Measurements from ENCODE around the gene MYO5B.

MYO5B gene

DNA sequence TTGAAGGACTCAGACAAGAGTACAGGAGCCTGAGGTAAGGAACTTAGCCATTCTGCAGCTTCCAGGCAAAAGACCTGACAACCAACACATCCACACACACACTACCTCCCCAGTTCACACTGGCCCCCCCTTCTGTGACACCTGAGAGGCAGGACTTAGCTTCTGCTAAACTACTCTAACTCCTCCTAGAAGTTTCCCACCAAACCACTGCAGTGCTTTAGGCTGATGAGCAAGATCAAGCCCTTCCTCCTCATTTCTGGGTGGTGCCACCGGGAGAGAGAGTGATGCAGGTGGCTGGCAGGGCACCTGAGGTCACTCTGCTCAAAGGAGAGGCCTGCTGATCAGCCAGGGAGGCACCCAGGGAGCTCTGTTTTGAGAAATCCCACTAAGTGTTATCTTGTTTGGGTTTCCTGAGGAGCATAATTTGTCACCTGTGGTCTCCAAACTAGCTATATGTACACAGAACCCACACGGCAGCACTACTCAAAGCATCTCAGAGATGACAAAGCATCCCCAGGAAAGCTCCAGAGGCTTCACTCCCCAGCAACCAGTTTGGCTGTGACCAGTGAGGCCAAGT is 188.4 kb downstream of the MYO5B start:
- no peak for DNase-seq

DNA sequence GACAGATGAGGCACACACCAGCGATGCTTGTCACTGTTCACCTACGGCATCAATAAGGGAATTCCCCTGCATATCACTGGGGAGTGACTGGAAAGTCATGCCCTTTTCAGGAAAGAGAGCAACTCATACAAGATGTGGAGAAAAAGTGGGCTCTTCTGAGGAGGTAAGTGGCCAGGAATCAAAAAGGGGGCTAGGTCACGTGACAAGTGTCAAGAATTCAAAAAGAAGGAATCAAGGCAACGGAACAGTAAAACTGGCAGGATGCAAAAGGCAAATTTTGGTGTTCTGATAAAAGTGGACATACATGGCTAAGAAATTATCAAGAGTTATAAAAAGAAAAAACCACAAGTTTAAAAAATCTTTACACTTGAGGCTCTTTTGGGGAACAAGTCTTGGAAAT is 190.9 kb downstream of the MYO5B start:
- no peak for DNase-seq

GRCh38 chr18:50002781-50003180 is 192.2 kb downstream of the MYO5B start:
- no peak for DNase-seq

DNA sequence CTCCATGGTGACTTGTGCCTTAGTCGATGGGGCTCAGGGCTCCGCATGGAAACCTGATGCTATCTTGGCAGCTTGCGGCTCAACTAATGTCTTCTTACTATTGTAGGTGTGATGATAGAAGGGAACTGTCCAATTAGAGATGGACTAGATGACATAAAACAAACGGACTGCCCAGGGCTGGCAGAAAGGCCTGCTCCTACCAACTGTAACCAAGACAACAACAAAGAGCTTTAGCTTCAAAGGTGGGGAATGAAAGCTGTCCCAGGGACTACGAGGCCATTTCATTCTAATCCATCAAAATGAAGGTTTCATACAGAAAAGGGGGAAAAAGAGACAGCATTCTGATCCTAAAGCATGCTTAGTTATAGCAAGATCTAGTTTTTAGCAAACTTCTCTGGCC is 194.7 kb downstream of the MYO5B start:
- DNase-seq: no peak

DNA sequence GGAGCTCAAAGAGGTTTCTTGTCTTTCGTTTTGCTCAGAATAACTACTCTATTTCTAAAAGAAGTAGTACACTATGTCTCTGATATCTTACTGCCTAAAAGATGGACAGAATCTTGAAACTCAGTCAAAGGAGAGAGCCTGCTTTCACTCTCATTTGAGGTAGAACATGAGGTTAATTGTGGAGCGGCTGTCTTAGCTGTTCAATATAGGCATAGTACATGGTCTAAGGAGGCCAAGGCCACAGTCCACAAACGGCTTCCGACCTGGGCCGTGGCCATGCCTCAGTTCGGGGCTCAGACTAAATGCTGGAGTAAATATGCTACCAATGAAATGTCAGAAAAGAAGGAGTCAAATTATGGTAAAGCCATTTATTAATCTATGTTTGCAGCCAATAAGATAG is 195.8 kb downstream of the MYO5B start:
- no peak for DNase-seq

DNA sequence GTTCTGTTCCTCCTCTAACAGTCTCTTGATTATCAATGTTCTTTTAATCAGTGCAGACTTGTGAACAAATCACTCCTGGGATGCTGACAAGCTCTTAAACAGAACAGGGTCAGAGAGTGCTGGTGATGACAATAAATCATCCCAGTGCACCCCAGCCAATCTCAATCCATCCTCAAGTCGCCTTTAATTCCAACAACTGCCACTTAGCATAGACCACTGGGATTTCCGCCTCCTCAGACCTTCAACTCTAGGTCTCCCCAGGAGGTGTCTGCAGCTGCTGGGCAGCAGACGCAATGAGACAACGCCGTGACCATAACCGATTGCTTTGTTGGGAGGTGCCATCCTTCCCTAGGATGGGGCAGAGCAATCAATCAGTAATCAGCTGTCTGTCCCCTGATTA is 197.4 kb downstream of the MYO5B start:
- DNase-seq: no peak

GRCh38 chr18:49994410-49994809 is 200.5 kb downstream of the MYO5B start:
- no peak for DNase-seq

DNA sequence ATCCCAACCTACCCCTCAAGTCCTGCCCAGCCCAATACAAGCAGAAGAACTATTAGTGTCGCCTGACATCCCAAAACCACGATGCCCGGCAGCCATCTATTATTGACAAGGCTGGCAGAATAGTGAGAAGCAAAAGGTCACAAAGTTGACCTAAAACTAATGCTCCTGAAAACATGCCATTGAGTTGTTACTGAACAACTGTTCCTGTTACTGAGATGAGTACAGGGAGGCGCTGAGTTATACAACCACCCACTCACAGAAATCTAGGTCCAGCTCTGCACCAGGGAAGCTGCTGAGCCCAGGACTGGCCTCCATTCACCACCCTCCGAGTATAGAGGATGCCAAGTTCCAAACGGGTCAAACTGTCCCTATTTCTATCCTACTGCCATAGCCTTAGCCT is 201.6 kb downstream of the MYO5B start:
- DNase-seq: no peak

GRCh38 chr18:49988733-49989132 is 206.2 kb downstream of the MYO5B start:
- DNase-seq: no peak

GRCh38 chr18:49988101-49988500 is 206.8 kb downstream of the MYO5B start:
- DNase-seq: no peak

- no peak for DNase-seq
Measured at GRCh38 chr18:49985236-49985635, 209.7 kb downstream of the MYO5B start.

GRCh38 chr18:49980896-49981295 is 214.1 kb downstream of the MYO5B start:
- DNase-seq: peak; percentile 28

DNA sequence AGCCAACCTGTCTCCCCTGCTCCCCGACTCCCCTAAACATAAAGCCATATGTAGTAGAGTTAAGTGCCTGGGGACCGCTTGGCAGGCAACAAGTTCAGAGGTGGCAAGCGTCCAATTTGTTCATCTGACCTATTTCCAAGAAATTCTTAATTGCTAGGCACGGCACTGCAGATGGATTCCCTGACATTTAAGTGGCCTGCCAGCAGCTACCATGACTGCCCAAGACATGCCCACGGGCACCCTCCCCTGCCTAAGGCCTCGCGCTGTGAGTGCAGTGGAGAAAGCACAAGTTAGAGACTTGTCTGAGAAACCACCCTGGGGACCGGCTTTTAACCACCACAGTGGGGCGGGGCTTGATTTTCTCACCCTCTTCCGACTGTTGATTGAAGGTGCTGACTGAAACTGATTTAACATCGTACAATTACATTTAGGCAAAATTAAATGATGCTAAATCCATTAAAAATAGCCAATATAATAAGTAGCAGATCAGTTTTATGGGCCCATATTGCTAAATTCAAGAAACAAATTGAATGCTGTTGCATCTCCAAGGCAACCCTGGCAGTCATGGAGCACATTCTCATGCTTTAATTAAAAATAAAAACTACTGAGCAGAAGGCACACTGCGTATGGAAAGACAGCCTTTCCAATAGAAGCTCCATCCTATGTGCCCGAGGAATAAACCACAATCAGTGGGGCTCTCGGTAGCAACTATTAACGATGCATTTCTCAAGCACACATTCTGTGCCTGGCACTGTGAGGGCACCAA is 218.0 kb downstream of the MYO5B start:
- DNase-seq: peak; percentile 84

GRCh38 chr18:49976001-49976400 is 218.9 kb downstream of the MYO5B start:
- no peak for DNase-seq

DNA sequence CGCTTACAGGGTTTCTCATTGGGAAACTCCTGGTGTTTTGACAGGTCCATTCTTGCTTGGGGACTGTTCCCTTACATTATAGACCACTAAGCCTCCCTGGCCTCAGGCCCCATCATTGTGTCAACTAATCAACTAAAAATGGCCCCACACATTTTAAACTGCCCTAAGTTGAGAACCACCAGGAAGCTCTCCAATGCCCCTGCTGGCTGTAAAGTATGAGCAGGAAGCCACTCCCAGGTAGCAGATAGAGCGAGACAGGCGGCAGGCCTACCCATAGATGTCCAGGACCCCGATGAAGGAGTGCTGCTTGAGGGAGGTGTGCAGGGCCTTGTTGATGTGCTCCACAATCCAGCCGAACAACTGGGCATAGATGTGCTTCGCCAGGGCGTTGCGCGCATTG is 220.9 kb downstream of the MYO5B start:
- DNase-seq: no peak

DNA sequence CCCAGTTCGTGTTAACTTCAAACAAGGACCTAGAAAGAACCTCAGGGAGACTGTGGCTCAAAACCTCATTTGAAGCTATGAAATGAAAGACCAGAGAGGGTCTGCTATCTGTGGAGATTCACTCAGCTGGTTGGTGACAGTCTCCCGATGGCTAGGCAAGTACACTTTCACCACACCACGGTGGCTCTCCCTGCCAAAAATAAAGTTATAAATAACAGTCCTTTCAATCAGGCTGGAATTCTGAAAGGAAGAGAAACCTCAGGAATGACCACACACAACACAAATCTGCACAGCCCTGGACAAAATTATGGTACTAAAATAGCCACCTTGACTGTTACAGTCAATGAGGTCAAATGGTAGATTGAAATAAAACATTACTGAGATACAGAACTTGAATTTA is 221.4 kb downstream of the MYO5B start:
- DNase-seq: no peak

DNA sequence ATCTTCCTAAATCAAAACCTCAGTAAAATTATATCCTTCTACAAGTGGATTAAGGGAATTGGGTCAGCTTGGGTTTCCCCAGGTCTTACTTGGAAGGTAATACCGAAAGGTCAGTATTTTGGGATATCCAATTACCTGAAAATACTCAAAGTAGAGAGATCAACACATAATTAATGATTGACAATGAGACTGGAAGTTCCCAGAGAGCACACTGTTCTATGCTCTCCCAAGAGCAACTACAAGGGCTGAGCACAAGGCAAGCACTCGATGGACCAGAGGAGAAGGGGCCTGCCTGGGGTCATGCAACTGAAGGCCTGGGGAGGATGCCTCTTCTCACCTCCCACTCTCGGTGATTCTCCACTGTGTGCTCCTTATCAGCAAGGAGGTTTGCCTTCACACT is 222.4 kb downstream of the MYO5B start:
- DNase-seq: no peak

GRCh38 chr18:49971462-49971861 is 223.5 kb downstream of the MYO5B start:
- no peak for DNase-seq

GRCh38 chr18:49970319-49970718 is 224.6 kb downstream of the MYO5B start:
- no peak for DNase-seq

- DNase-seq: no peak
Measured at GRCh38 chr18:49968644-49969309, 226.2 kb downstream of the MYO5B start.

- DNase-seq: no peak
Measured at GRCh38 chr18:49967636-49968313, 227.2 kb downstream of the MYO5B start.

GRCh38 chr18:49967171-49967570 is 227.8 kb downstream of the MYO5B start:
- no peak for DNase-seq

DNA sequence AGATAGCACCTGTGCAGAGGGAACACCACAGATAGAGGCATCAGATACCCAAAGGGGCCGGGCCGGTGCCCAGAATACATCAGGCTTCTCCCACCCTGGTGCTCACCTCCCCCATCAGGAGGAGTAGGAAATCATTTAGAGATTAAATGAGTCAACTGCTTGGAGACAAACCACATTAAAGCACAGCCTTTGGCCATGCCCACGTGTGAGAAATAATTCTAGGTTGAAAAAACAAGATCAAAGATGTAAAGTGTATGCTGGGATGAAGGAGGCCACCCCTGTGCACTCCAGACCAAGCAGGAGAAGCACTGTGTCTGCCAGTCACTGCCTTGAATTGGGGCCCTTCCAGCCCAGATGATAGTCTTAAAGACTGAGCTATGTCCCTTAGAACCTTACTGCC is 228.9 kb downstream of the MYO5B start:
- DNase-seq: no peak

DNA sequence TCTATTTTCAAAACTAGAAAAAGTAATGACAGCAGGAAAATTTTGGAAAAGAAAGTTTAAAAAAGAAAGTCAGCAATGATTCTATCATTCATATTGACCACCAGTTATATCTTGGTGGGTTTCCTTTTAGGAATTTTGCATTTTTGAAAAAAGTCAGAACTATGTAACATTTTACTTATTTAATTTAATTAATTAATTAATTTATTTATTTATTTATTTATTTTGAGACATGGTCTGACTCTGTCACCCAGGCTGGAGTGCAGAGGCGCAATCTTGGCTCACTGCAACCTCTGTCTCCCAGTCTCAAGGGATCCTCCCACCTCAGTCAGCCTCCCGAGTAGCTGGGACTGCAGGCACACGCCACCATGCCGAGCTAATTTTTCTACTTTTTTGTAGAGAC is 231.7 kb downstream of the MYO5B start:
- no peak for DNase-seq

All from NCI-H446 treated with DMSO at 0.1 percent for 48 hours (cell line).